HG03103 (cell line): Measurements from ENCODE around the gene TICRR.

Experiments used
- ATAC-seq: cut with Tn5 transposase; IDR thresholded peaks from one replicate; pipeline ENCODE4 v1.9.1; 2021; ENCODE audit warnings: low read depth; ENCODE audit not compliant: unreplicated experiment

TICRR gene

DNA sequence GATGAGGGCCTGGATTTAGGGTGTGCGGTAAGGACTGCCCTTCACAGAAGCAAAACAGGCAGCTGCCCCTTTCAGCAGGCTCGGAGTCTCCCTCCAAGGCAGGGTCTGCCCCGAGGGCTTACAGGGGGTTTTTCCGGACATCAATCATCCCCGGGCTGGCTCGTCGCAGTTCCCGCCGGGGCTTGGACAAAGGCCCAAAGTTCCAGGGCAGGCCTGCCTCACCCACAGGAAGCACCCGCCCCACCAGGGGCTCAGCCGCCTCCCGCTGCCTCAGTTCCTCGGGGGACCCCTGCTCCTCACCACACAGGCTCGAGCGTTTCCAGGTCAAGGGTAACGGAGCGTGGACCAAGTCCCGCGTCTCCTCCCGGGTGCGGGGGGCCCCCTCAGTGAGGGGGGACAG lies 53.0 kb downstream of the TICRR start:
- ATAC-seq: no peak

DNA sequence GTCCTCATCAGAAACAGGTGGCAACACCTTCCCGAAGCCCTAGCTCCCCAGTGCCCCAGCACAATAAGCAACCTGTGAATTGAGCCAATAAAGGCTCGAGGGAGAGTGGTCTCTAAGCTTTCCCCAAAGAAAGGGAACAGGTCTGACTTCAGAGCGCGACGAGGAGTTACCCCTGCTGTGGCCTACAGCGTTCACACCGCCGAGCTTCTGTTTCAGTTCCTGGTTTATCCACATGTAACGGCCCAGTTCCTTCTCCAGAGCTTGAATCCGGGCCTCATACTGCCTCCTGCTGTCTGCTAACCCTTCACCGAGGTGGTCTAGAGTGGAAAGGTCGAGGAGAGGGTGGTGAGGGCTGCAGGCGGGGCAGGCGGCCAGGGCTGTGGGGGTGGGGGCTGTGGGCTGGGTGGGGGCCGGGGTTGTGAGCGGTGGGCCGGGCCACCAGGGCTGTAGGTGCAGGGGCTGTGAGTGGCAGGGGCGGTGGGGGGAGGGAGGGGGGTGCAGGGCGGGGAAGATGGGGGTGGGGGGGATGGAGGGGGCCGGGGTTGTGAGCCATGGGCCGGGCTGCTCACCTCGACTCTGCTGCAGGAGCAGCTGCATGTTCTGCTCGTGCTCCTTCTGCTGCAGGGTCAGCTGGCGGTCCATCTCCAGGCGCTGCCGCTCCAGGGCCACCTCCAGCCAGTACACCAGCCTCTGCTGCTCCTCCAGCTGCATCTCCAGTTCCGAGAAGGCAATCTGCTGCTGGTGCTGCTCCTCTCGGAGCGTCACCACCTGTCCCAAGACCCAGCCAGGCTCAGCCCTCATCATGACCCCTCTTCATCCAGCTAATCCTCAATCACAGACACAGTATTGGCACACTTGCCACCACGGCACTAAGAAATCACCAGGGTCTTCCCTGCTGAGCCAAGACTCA lies 53.8 kb downstream of the TICRR start:
- no peak for ATAC-seq

DNA sequence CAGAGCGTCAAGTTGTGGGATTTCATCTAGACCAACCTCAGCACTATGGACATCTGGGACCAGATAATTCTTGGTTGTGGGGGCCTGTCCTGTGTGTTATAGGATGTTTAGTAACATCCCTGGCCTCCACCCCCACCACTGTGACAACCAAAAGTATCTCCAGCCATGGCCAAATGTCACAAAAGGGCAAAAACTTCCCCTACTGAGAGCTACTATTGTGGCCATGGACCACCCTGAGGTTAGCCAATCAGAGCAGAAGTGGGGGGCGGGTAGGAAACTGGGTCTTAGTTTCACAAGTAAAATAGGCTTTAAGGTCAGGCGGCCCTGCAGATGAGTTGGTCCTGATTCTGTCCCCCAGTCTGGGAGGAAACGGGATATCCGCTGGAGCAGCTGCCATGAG lies 54.6 kb downstream of the TICRR start:
- no peak for ATAC-seq

DNA sequence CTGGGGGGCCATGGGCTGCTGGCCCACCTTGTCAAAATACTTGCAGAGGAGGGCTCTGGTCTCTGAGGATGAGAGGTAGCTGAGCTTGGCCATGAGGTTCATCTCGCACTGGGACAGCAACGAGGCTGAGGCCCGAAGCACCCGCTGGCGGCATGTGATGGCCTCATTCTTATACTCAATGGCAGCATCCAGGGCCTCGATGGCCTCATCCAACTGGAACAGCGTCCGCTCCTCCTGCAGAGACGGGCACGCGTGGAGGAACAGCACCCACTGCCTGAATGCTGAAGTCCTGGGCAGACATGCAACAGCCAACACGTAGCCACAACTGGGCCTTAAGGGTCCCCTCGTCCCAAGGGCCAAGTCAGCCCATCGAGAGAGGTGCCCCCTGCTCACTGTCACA lies 55.0 kb downstream of the TICRR start:
- ATAC-seq: no peak

DNA sequence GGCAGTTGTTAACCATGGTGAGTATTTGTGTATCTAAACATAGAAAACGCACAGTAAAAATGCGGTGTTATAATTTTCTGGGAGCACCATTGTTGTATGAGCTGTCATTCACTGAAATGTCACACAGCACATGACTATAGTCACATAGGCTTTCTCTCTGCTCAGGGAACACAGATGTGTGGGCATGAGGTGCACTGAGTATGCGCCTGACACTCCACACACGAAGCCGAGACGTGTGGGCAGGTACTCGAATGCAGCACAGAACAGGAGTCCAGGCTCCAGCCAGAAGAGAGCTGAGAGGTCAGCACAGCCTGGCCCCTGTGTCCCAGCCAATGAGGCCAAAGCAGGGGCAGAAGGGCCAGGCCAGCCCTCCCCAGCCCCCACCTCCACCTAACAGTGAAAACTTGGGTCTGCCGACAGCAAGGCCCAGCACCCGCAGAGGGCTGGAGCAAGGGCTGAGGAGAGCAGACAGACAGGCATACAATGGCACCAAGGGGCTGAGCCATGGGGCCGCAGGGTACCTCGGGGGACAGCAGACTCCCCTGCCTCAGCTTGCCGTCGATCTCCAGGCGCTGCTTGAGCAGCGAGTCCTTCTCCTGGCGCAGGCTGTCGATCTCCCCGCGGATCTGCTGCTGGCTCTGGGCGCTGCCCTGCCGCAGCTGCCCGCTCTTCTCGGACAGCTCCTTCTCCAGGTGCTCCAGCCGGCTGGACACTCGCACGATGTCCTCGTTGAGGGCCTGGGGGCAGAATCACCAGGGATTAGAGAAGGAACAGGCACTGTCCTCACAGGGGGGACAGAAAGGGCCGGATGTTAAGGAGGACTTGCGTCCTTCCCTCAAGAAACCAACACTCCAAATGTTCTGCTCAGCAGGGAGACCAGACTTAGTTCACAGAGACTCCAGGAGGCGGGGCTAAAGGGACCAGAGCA lies 56.0 kb downstream of the TICRR start:
- no peak for ATAC-seq

DNA sequence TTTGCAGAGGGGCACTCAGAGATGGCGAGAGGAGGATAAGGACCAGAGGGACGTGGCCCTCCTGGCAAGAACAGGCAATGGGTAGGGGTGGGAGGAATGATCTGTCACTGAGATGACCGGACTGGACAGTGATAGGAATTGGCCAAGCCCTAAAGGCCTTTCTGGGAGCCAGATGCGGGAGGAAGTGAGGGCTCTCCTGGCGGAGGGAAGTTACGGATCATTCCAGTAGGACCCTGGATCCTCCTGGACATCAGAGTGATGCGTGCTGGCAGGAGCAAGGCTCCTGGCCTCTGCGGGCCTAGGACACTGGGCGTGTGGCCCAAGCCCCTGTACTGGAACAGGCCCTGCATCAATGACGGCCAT lies 56.6 kb downstream of the TICRR start:
- no peak for ATAC-seq

DNA sequence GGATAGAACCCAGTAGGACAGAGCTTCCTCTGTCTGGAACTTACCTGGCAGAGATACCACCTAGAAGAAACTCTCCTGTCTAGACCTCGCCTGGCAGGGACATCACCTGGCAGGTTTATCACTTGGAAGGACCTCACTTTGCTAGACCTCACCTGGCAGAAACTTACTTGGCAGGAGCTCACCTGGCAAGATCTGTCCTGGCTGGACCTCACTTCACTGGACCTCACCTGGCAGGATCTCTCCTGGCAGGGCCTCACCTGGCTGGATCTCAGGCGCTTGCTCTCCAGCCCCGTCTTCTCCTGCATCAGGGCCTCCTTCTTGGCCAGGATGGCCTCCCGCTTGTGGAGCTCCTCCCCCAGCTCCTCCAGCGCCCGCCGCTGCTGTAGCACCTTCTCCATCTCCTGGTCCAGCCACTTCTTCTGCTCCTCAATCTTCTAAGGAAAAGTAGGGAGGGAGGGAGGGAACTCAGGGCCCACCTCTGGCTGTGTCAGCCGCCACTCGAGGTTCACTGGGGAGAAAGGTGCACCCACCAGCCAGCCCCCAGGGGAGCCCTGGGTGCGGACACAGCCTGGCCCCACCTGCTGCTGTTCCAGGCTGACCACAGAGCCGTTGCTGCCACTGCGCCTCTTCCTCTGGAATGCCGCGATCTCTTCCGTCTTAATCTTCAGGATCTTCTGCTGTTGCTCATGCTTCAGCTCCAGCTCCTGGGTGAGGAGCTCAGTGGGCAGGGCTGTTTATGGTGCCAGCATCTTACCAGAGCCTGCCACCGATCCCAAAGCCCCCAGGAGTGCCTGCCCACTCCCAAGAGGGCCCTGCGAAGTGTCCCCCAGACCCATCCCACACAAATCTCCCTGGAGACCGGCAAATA lies 57.5 kb downstream of the TICRR start:
- no peak for ATAC-seq

DNA sequence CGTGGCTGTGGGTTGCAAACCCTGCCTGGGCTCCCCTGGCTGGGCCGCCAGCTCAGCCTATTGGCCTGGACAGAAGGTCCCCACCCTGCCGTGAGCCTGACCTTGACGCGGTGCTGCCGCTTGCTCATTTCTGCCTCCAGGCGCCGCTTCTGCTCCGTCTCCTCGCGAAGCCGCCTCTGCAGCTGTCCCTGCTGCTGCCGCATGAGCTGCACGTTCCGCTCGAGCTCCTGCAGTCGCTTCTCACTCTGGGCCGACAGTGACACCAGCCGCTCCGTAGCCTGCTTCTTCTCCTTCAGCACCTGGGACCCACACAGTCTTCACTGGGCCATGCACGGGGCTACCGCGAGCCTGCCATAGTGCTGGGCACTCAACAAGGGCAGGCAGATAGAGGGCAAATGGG lies 58.3 kb downstream of the TICRR start:
- no peak for ATAC-seq

DNA sequence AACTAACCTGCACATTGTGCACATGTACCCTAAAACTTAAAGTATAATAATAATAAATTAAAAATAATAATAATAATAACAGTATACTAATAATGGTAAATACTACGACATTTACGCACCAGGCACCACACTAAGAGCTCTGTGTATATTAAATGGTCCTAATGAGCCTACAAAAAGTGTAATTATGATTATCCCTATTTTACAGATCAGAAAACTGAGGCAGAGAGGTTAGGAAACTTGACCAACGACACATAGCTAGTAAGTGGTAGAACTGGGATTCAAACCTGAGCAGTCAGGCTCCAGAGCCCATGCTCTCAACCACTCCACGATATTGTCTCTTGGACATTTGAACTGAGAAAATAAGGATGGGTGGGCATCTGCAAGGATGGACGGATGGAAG lies 65.0 kb downstream of the TICRR start:
- ATAC-seq: no peak

DNA sequence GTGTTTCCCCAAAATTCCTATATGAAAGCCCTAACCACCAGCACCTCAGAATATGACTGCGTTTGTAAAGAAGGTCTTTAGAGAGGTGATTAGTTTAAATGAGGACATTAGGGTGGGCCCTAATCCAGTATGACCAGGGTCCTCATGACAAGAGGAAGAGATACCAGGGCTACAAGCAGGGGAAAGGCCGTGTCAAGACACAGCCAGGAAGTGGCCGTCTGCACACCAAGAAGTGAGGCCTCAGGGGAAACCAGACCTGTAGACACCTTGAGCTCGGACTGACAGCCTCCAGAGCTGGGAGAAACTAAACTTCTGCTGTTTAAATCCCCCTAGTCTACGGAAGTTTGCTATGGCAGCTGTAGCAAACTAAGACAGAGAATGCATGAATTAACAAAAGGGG lies 65.8 kb downstream of the TICRR start:
- no peak for ATAC-seq

DNA sequence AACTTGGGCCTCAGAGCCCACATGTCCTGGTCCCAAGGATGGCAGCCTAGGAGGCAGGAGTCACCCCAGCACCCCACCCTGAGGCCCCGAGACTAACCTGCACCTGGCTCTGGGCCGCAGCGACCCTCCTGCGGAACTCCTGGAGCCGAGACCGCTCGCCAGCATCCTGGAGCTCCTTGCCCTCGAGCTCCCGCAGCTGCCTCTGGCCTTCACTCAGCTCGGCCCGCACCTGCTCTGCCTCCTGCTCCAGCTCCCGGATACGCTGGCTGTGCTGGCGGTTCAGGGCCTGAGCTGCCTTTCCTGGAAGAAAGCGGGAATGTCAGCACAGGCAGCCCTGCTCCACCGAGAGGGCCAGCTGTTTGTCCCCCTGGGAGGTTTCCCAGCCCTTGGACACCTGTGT lies 66.8 kb downstream of the TICRR start:
- no peak for ATAC-seq

DNA sequence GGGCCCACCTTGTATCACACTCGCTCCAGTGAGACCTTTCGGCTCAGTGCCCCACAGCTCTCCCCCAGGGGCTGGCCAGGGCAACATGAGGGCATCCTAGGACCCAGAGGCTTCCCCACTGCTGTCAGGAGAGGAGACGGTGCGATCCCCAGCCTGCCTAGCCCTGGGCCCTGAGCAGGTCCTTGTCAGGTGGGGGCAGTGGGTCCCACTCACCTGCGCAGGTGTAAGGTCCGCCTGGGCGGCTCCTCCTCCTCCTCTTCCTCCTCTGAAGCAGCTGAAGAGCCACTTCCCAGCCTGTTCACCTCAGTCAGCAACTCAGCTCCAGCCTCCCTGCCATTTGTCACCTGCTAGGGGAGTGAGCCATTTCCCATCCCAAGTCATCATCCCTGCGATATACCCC lies 70.4 kb downstream of the TICRR start:
- no peak for ATAC-seq

DNA sequence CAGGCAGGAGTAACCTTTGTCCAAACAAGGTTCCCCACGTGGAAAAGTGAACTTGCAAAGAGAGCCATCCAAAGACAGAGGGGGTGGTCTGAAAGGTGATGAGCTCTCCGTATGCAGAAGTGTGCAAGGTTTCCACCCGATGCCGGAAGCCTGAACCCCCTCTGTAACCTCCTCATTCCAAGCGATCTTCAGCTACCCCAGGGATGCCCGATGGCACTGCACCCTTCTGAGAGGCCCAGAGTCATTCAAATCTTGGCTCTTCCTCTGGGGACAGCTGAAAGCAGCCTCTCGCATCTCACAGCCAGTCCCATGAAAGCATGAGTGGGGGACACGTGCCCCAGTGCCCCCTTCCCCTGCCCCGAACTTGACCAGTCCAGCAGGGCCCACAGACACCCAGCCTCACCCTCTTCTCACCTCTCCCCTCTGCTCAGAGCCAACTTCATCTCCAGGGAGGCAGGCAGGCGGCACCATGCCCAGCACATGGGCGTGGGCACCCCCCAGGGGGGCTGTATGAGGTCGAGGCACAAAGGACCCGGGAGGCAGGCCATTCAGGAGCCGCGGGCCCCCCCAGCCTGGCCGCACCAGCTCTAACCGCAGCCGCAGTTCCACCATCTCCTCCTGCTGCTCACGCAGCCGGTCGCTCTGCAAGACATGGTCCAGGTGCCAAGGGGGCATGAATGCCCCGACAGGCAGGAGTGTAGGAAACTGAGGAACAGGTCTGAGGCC lies 71.3 kb downstream of the TICRR start:
- ATAC-seq: no peak

DNA sequence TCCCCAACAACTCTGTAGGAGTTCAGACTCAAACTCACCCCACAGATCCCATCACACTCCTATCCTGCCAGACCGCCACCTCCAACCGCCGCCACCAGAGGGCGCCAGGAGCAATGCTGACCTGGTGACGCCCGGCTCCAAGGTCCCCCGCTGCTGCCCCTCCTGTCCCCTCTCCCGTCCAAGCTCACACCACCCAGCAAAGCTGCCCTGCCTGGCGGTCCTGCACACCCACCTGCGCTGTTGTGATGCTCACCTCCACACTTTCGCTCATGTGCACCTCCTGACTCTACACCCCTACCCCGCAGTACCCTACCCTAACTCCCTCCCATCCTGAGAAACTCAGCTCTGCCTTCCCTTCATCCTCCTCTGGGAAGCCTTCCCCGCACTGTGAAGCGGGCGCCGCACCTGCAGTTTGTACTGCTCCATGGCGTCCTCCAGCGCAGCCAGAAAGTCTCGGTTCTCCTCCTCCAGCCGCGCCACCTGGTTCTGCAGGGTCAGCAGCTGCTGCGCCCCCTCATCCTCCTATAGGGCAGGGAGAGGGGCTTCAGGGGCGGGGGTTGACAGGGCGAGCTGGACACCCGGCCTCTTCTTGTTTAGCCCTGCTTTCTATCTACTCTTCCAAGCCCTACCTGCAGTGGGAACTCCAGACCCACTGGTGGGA lies 72.1 kb downstream of the TICRR start:
- no peak for ATAC-seq

DNA sequence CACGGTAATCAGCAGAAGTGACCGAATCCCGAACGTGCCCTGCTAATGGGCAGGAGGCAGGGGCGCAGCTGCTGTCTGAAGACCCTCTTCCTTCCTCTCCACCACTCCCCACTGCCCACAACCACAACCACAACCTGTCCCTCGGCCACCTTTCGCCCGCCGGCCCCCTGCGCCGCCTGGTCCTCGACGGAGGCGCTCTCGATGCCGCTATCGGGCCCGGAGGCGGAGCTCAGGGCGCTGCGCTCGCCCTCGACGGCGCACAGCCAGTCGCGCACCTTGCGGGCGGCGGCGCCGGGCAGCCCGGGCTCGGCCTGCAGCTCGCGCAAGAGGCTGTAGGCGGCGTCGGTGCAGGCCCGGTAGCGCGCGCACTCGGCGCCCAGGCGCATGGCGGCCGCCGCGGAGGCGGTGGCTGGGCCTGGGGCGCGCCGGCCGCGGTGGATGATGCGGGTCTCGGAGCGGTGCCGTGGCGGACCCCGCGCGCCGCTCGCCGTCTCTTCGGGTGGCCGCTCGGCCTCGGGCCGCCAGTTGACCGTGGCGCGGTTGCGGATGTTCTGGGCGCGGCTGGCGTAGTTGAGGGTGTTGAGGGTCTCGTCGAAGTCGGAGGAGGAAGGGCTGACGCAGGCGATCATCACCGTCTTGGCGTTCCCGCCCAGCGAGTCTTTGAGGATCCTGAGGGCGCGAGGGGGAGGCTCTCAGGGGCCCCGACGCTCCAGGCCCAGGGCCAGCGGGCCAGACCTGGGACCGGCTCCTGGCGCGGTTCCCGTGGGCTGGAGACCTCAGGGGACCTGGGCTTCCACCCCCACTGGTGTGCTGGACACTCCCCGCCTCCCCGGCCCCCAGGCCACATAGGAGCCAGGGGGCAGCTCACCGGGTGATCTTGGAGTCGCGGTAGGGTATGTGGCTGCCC lies 73.1 kb downstream of the TICRR start:
- no peak for ATAC-seq

DNA sequence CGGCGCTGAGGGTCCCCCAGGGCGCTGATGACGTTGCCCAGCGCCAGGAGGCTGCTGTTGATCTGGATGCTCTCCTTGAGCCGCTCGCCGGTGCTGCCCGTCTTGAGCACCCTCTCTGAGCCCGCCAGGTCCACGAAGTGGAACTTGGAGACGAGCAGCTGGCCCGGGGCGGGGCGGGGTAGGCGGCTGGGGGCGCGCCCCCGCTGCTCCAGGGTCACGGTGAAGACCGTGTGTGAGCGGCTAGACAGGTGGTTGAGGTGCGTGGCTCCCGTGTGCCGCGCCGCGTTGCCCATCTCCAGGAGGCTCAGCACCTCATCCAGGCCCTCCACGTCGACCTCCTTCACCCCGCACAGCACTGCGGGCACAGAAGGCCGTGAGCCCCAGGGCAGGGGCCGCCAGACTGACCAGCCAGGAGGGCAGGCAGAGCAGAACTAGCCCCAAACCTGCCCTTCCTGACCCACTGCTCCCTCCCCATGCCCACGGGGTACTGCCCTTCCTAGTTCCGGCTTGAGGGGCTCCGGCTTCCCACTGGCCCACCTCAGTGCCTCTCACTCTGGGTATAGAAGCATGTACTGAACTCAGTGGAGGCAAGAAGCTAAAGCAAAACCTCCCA lies 73.8 kb downstream of the TICRR start:
- ATAC-seq: no peak

DNA sequence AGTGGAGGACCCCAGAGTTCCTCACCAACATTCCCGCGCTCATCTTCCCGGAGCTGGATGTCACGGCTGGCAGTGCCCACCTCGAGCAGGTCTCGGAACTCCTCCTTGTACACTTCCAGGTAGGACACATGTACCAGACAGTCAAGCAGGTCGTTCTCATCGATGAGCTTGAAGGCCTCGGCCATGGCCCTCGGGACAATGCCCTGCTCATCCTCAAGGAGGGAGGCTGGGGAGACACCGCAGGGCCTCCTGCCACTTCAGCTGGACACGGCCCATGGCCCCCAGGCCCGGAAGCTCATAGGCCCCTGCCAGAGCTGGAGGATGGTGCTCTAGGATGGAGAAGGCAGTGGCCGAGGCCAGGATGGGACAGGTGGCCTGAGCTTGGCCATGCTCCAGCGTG lies 74.4 kb downstream of the TICRR start:
- ATAC-seq: no peak

DNA sequence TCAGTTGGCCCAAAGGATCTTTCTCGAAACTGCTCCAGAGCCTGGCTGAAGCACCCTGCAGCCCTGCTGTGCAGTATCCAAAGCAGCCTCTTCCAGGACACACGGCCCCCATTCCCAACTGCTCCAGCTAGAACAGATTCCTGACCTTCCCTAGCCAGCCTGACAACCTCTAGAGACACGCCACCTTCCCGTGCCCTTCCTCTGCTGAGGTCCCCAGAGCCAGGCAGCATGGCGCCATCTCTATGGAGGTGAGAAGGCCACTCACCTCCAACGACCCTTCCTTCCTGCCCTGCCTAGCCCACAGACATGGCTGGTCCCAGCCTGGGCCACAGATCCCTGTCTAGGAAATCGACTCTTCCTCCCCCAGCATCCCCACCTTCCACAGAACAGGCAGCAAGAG lies 76.9 kb downstream of the TICRR start:
- no peak for ATAC-seq
